HepG2 (cell line): ENCODE results near the gene MOK. TPM values are rescaled to one million over a fixed set of nuclear protein-coding genes. Genes with fewer than 3 reads are reported as not detected.

Experiments
- ADNP ChIP-seq: sonication (generic); formaldehyde crosslinking; IDR thresholded peaks from 2 replicates; pipeline ENCODE4 v1.4.0; 2020; ENCODE audit warnings: missing genetic modification reagents
- ATRX ChIP-seq: sonication (generic); formaldehyde crosslinking; IDR thresholded peaks from 2 replicates; pipeline ENCODE4 v1.4.0; 2020; ENCODE audit warnings: missing genetic modification reagents, borderline replicate concordance
- BHLHE40 ChIP-seq: IDR thresholded peaks from 2 replicates; pipeline ENCODE4 v1.6.1; 2011; ENCODE audit warnings: low read length, improper control_type of control experiment
- KLF16 ChIP-seq, 2 experiments: sonication (generic) in 1 of 2; formaldehyde crosslinking in 1 of 2; IDR thresholded peaks; 2 replicates each; pipeline versions ENCODE4 v1.6.1 to v1.8.0; 2016 to 2023; ENCODE audit warnings: missing genetic modification reagents in 2 of 2, missing compliant biosample characterization in 1 of 2
- MXI1 ChIP-seq: IDR thresholded peaks from 3 replicates; pipeline ENCODE4 v1.6.1; 2012; ENCODE audit warnings: low read depth, low read length, inconsistent platforms, borderline replicate concordance
- NAIF1 ChIP-seq: sonication (generic); formaldehyde crosslinking; IDR thresholded peaks from 2 replicates; pipeline ENCODE4 v1.5.0; 2020; ENCODE audit warnings: mild to moderate bottlenecking, missing genetic modification reagents, borderline replicate concordance
- POLR2G ChIP-seq: fragments of 200-400 bp; formaldehyde crosslinking; IDR thresholded peaks from 2 replicates; pipeline ENCODE4 v1.6.1; 2018; ENCODE audit warnings: mild to moderate bottlenecking, low read depth, low read length, moderate library complexity
- SCMH1 ChIP-seq: sonication (generic); formaldehyde crosslinking; IDR thresholded peaks from 2 replicates; pipeline ENCODE4 v1.9.0; 2021; ENCODE audit warnings: missing genetic modification reagents, mild to moderate bottlenecking, borderline replicate concordance
- SMARCC2 ChIP-seq: fragments of 450-650 bp; IDR thresholded peaks from 2 replicates; pipeline ENCODE4 v1.6.1; 2017; ENCODE audit warnings: antibody characterized with exemption, mild to moderate bottlenecking
- SP1 ChIP-seq, 2 experiments: fragments of 450-650 bp in 1 of 2; sonication (generic) in 1 of 2; formaldehyde crosslinking in 1 of 2; IDR thresholded peaks; 2 replicates each; pipeline versions ENCODE4 v1.4.0 to v1.6.1; 2016 to 2020; ENCODE audit warnings: missing genetic modification reagents in 1 of 2
- ZNF138 ChIP-seq: sonication (generic); formaldehyde crosslinking; IDR thresholded peaks from 2 replicates; pipeline ENCODE4 v1.5.0; 2020; ENCODE audit warnings: mild to moderate bottlenecking, low read depth, missing genetic modification reagents
- ZNF431 ChIP-seq: sonication (generic); formaldehyde crosslinking; IDR thresholded peaks from 2 replicates; pipeline ENCODE4 v1.9.0; 2022; ENCODE audit warnings: missing genetic modification reagents, low read depth, mild to moderate bottlenecking, borderline replicate concordance
- ZNF768 ChIP-seq: sonication (generic); formaldehyde crosslinking; IDR thresholded peaks from 2 replicates; pipeline ENCODE4 v1.4.0; 2020; ENCODE audit warnings: missing genetic modification reagents
- ZNF879 ChIP-seq: sonication (generic); formaldehyde crosslinking; IDR thresholded peaks from 2 replicates; pipeline ENCODE4 v1.8.1; 2023; ENCODE audit warnings: missing genetic modification reagents
- polyA plus RNA-seq, 8 experiments: library from polyadenylated mRNA; depleted of rRNA in 3 of 8; stranded (reverse) in 7 of 8; unstranded in 1 of 8; fragments of >200 nt; fragmentation: Illumina TruSeq in 4 of 8; extraction: Trizol in 4 of 8; gene quantifications; 2 replicates each; pipeline versions ENCODE4 v1.2.1 to v1.2.3, GENCODE V29; 2011 to 2016; ENCODE audit warnings: low read depth in 4 of 8, missing spikeins in 1 of 8, mixed read lengths in 1 of 8; ENCODE audit not compliant: insufficient read depth in 1 of 8
- total RNA-seq, 5 experiments: library from RNA; depleted of rRNA; stranded (reverse); fragments of >200 nt; fragmentation: Illumina TruSeq; extraction: Trizol; gene quantifications; 2 replicates each; pipeline ENCODE4 v1.2.3, GENCODE V29; 2016; ENCODE audit warnings: low read depth in 1 of 5
- TF ChIP-seq, protein P1 (sequence below): sonication (generic); formaldehyde crosslinking; IDR thresholded peaks from 2 replicates; pipeline ENCODE4 v1.5.0; 2020; ENCODE audit warnings: missing genetic modification reagents
- TF ChIP-seq, protein P2 (sequence below): sonication (generic); IDR thresholded peaks from 2 replicates; pipeline ENCODE4 v1.6.1; 2016; ENCODE audit warnings: low read depth, borderline replicate concordance
- TF ChIP-seq, protein P3 (sequence below): sonication (generic); formaldehyde crosslinking; IDR thresholded peaks from 2 replicates; pipeline ENCODE4 v1.8.1; 2022; ENCODE audit warnings: low read depth, mild to moderate bottlenecking, missing genetic modification reagents
- TF ChIP-seq, protein P4 (sequence below): IDR thresholded peaks from 2 replicates; pipeline ENCODE4 v1.6.1; 2016
- TF ChIP-seq, protein P5 (sequence below): sonication (generic); formaldehyde crosslinking; IDR thresholded peaks from 2 replicates; pipeline ENCODE4 v1.5.0; 2020; ENCODE audit warnings: mild to moderate bottlenecking, missing genetic modification reagents

Gene MOK
- total and polyA plus RNA-seq, 2 of the 13 experiments (the other 11 are each of a cell fraction or from before 2014, with no cell fraction given), result 15.3 to 16.9 TPM

DNA sequence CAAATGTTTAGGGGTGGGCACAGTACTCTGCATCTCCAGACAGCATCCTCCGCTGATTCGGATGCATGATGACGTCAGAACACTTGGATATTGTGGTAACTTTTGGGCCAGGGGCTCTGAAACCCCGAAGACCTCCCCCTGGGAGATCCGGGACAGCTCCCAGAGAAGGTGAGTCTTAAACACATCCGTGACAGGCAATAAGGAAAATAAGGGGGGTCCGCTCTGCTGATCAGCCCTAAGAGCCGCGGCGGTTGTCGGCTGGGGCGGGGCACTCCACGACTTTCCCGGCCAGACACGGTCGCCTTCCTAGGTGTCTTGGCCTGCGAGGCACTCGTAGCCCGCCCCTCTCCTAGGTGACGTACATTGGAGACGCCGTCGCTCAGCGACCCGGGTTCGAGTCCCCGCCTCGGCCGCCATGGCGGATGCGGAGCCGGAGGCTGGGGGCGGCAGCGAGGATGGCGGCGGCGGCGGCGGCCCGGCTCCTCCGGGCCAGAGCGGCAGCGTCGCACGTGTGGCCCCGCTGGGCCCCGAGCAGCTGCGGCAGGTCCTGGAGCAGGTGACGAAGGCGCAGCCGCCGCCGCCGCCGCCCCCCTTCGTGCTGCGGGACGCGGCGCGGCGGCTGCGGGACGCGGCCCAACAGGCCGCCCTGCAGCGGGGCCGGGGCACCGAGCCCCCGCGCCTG is 14.5 kb upstream of the MOK start, which contains the start of gene ZNF839 (continued):
- no peak for TF ChIP-seq SCMH1 (CRISPR knock-in tag)
- TF ChIP-seq ZNF879 (CRISPR knock-in tag), result no peak
- TF ChIP-seq, protein P1, sequence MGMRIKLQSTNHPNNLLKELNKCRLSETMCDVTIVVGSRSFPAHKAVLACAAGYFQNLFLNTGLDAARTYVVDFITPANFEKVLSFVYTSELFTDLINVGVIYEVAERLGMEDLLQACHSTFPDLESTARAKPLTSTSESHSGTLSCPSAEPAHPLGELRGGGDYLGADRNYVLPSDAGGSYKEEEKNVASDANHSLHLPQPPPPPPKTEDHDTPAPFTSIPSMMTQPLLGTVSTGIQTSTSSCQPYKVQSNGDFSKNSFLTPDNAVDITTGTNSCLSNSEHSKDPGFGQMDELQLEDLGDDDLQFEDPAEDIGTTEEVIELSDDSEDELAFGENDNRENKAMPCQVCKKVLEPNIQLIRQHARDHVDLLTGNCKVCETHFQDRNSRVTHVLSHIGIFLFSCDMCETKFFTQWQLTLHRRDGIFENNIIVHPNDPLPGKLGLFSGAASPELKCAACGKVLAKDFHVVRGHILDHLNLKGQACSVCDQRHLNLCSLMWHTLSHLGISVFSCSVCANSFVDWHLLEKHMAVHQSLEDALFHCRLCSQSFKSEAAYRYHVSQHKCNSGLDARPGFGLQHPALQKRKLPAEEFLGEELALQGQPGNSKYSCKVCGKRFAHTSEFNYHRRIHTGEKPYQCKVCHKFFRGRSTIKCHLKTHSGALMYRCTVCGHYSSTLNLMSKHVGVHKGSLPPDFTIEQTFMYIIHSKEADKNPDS (CRISPR knock-in tag), result no peak
- 0 out of 2 replicates have a peak, but pooled peaks have one; percentile 35 for TF ChIP-seq ZNF138
- TF ChIP-seq NAIF1, result no peak
- TF ChIP-seq, protein P2, sequence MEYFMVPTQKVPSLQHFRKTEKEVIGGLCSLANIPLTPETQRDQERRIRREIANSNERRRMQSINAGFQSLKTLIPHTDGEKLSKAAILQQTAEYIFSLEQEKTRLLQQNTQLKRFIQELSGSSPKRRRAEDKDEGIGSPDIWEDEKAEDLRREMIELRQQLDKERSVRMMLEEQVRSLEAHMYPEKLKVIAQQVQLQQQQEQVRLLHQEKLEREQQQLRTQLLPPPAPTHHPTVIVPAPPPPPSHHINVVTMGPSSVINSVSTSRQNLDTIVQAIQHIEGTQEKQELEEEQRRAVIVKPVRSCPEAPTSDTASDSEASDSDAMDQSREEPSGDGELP, result 0 out of 2 replicates have a peak, but pooled peaks have one; percentile 21
- peak; percentile 52; the same call in 1 of the 2 replicates for TF ChIP-seq POLR2G
- TF ChIP-seq, protein P3, sequence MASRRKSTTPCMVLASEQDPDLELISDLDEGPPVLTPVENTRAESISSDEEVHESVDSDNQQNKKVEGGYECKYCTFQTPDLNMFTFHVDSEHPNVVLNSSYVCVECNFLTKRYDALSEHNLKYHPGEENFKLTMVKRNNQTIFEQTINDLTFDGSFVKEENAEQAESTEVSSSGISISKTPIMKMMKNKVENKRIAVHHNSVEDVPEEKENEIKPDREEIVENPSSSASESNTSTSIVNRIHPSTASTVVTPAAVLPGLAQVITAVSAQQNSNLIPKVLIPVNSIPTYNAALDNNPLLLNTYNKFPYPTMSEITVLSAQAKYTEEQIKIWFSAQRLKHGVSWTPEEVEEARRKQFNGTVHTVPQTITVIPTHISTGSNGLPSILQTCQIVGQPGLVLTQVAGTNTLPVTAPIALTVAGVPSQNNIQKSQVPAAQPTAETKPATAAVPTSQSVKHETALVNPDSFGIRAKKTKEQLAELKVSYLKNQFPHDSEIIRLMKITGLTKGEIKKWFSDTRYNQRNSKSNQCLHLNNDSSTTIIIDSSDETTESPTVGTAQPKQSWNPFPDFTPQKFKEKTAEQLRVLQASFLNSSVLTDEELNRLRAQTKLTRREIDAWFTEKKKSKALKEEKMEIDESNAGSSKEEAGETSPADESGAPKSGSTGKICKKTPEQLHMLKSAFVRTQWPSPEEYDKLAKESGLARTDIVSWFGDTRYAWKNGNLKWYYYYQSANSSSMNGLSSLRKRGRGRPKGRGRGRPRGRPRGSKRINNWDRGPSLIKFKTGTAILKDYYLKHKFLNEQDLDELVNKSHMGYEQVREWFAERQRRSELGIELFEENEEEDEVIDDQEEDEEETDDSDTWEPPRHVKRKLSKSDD (CRISPR knock-in tag), result peak; percentile 73; the same call in 1 of the 2 replicates
- TF ChIP-seq ATRX (CRISPR knock-in tag), result no peak
- TF ChIP-seq ADNP, result no peak; the same call in 1 of the 2 replicates
- TF ChIP-seq, protein P4, sequence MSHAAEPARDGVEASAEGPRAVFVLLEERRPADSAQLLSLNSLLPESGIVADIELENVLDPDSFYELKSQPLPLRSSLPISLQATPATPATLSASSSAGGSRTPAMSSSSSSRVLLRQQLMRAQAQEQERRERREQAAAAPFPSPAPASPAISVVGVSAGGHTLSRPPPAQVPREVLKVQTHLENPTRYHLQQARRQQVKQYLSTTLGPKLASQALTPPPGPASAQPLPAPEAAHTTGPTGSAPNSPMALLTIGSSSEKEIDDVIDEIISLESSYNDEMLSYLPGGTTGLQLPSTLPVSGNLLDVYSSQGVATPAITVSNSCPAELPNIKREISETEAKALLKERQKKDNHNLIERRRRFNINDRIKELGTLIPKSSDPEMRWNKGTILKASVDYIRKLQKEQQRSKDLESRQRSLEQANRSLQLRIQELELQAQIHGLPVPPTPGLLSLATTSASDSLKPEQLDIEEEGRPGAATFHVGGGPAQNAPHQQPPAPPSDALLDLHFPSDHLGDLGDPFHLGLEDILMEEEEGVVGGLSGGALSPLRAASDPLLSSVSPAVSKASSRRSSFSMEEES (CRISPR knock-in tag), result no peak
- TF ChIP-seq MXI1, result 0 out of 3 replicates have a peak, but pooled peaks have one; percentile 49
- no peak for TF ChIP-seq ZNF431 (CRISPR knock-in tag)
- no peak for TF ChIP-seq BHLHE40
- TF ChIP-seq, protein P5, sequence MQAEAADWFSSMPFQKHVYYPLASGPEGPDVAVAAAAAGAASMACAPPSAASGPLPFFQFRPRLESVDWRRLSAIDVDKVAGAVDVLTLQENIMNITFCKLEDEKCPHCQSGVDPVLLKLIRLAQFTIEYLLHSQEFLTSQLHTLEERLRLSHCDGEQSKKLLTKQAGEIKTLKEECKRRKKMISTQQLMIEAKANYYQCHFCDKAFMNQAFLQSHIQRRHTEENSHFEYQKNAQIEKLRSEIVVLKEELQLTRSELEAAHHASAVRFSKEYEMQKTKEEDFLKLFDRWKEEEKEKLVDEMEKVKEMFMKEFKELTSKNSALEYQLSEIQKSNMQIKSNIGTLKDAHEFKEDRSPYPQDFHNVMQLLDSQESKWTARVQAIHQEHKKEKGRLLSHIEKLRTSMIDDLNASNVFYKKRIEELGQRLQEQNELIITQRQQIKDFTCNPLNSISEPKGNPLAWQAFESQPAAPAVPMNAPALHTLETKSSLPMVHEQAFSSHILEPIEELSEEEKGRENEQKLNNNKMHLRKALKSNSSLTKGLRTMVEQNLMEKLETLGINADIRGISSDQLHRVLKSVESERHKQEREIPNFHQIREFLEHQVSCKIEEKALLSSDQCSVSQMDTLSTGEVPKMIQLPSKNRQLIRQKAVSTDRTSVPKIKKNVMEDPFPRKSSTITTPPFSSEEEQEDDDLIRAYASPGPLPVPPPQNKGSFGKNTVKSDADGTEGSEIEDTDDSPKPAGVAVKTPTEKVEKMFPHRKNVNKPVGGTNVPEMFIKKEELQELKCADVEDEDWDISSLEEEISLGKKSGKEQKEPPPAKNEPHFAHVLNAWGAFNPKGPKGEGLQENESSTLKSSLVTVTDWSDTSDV (CRISPR knock-in tag), result no peak
- TF ChIP-seq SP1 (IDR thresholded peaks at IDR 0.05), result no peak
- peak; percentile 82 for TF ChIP-seq SP1 (CRISPR knock-in tag; IDR thresholded peaks at IDR 0.05)
- peak in 1 of 2 experiments; percentile 58; a peak in 1 of 4 replicates for TF ChIP-seq KLF16 (CRISPR knock-in tag; IDR thresholded peaks at IDR 0.05)
- no peak for TF ChIP-seq SMARCC2
- TF ChIP-seq ZNF768 (CRISPR knock-in tag), result 0 out of 2 replicates have a peak, but pooled peaks have one; percentile 19
